GM10847 (cell line): ENCODE results near the gene NAT10.
A peak's percentile ranks its signal among the peaks of the same experiment; 100 is the strongest.

Experiments used
- POLR2A ChIP-seq: IDR thresholded peaks from 2 replicates; pipeline ENCODE4 v1.6.1; 2011; ENCODE audit not compliant: insufficient read length; ENCODE audit errors: extremely low read depth

NAT10 gene

DNA sequence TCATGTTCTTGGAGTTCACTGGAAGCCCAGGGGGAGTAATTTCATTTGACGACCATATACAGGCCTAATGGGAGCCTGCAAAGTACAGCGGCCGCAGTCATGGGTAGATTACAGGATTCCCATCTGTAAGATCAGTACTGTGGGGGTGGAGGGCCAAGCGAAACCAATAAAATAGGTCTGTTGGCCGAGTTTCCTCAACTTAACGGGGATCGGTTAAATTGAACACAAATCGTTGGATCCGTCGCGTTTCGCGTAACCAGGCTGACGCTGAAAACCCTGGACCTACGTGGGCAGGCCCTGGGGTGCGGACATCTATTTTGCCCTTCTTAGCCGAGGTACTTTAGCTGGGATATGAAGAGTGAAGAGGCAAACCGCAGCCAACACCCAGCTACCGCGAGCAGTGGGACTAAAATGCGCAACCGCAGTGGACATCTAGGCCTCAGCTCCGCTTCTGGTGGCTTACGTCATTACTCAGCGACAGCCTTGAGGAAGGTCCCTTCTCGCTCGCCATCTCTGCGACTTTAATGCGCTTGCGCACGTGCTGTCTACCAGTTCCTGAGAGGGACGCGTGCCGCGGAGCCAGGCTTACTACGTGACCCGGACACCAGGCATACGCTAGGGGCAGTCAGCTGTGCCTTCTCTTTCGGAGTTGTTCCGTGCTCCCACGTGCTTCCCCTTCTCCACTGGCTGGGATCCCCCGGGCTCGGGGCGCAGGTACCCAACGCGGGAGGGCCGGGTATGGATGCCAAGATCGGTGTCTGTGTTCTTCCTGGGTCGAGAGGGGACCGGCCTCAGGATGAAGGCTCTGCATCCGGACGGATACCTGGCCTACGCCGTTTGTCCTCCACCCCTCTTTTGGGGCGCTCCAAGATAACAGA, at the start of gene NAT10:
NAT10 (plus strand) TSS at position 551 of the 878 bp plus-strand sequence. CDS start 2,597 bp downstream, outside the sequence.
- peak; percentile 81 for TF ChIP-seq POLR2A

DNA sequence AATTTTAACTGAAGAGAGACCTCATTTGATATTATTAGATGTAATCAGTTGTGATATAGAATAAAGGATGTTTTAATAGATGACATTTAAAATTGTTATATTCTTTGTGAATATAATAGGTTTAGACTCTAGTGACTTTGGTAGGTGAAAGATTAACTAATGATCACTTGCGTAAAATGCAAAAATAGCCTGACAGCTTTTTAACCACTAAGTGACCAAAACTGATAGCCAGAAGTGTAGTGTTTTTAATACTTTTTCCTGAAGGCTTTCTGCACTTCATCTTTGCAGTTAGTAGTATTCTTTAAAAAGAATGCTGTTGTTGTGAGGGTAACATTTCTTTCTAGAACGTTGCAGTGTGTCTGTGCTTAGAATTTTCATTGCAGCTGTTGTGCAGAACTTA, 48.8 kb upstream of the NAT10 start:
- no peak for TF ChIP-seq POLR2A

DNA sequence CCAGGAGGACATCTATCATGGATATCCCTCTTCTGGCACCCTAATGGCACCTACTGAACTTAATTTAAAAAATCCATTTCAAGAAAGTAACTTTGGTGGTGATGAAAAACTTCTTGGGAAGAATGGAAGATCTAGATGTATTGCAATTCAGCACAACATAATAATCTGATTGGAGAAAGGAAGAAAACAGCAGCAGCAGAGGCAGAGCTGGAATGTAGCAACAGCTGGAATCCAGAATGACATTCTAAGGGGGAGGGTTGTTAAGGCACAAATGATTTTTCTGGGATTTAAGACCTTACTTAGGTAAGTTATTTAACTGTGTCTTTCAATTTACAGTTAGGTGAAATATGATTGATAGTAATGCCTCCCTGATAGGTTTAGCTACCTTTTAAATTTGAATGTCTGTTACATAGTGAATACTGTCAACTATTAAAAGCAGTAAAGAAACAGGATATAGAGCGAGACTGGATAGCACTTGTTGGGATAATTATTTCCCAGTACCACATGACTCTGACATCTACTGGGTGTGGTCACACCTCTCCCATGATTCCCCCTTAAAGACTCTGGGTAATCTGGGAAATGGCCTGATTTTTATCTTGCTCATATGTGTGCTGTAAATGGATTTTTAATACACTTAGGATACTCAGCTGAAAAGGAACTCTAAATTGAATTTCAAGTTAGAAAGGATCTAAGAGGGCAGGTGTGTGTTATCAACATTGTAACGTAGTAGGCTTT, 42.2 kb upstream of the NAT10 start:
- TF ChIP-seq POLR2A = no peak

DNA sequence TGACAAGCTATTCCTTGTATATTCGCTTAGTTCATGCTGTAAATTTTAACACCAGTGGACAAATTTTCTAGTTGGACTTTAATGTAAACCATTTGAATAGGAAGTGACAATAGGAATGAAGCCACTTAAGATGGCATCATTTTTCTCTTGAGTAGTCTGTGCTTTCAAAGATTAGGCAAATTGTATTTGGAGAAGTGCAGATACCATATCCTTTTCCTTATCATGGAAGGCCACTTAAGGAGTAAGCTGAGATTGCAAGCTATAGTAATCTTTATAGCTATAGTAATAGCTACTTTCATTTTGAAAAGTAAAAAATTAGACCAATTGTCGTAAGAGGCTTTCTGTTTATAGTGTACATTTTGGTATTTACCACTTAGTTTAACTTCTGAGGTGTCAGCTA, 41.1 kb upstream of the NAT10 start:
- no peak for TF ChIP-seq POLR2A

DNA sequence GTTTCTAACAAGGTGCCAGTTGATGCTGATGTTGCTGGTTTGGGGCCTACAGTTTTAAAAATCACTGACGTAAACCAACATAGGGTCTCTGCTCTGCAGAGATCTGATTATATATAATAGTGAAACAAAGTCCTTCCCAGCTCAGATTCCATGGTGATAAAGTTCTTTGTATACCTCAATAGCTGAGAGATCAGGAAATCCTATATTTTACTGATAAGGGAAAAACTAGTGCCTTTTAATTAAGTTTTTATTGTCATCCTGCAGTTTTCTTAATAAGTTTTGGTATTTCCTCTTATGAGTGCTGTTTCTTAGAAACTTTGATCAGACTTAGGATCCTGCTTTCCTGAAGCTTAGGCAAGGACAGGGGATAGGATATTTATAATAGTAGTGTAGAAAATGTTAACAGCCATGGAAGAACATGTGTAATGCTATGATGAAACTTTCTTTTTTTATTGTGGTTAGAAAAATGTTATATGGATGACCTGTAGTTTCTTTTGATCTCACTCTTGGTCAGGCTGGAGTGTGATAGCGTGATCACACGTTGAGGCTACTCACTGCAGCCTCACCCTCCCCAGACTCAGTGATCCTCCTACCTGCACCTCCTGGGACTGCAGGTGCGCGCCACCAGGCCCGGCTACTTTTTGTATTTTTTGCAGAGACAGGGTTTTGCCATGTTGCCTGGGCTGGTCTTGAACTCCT, 39.8 kb upstream of the NAT10 start:
- TF ChIP-seq POLR2A = no peak

DNA sequence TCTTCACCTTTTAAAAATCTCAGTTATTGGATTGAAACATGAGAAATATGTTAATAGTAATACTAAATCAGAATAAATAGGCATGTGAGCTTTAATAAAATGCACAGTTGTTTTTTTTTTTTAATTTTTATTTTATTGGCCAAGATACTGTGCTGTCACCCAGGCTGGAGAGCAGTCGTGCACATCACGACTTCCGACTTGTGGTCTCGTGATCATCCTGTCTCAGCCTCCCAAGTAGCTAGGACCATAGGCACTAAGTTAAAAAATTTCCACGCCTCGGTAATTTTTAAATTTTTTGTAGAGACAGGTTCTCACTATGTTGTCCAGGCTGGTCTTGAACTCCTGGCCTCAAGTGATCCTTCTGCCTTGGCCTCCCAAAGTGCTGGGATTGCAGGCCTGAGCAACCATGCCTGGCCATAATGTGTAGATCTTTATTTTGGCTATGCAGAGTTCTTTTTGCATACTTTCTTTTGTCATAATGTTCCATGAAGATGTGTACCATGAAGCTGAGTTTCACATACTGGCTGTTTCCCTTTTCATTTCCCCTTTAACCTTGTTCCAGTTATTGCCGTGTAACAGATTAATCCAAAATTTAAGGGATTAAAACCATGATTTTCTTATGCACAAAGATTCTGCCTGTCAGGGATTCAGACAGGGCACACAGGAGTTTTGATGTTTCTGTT, 37.9 kb upstream of the NAT10 start:
- TF ChIP-seq POLR2A = no peak

DNA sequence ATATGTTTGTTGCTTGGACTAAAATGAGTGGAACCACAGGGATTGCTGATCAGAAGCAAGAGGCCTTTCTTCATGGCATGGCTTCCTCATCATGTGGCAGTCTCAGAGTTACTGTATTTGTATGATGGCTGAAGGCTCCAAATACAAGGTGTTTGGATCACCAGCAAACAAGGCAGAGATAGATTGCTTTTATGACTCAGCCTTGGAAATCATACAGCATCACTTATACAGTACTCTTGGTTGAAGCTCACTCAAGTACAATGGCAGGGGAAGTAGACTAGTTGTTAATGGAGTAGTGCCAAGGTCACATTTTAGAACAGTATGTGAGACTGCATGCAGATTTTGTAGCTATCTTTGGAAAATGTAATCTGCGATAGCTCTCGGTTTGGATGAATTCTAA, 37.3 kb upstream of the NAT10 start:
- no peak for TF ChIP-seq POLR2A

DNA sequence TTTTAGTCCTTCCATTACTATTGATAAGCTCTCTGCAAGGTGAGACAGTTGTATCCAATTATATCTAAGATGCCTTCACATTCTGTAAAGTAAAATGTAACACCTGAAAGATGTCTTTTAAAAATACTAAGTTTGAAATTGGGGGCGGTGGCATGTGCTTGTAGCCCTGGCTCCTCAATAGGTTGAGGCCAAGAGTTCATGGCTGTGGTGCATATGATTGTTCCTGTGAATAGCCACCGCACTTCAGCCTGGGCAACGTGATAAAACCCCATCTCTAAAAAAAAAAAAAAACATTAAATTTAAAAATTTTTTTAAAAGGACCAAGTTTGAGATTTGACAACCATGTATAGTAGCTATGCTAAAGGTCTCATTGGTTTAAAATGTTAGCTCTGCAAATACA, 33.4 kb upstream of the NAT10 start:
- no peak for TF ChIP-seq POLR2A

DNA sequence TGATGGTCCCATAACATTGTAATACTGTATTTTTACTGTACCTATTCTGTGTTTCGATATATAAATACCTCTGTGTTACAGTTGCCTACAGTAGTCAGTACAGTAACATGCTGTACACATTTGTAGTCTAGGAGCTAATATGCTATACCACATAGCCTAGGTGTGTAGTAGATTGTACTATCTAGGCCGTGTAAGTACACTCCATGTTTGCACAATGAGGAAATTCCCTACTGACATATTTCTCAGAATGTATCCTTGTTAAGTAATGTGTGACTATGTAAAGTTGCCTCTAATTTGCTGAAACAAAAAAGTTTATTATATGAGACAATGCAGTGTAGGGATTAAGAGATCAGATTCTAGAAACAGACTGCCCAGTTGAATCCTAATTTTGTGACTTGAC, 32.6 kb upstream of the NAT10 start:
- no peak for TF ChIP-seq POLR2A

DNA sequence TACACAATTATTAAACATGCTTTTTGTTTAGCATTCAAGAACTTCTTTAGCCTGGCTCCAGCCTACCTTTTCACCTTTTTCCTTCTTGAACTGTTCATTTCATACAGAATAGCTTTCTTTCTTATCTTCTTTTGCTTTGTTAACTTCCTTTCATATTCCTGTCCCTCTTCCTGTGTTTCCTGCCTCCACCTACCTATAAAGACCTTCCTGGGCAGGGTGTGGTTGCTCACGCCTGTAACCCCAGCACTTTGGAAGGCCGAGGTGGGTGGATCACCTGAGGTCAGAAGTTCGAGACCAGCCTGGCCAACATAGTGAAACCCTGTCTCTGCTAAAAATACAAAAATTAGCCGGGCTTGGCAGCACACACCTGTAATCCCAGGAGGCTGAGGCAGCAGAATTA, 31.0 kb upstream of the NAT10 start:
- TF ChIP-seq POLR2A = no peak

DNA sequence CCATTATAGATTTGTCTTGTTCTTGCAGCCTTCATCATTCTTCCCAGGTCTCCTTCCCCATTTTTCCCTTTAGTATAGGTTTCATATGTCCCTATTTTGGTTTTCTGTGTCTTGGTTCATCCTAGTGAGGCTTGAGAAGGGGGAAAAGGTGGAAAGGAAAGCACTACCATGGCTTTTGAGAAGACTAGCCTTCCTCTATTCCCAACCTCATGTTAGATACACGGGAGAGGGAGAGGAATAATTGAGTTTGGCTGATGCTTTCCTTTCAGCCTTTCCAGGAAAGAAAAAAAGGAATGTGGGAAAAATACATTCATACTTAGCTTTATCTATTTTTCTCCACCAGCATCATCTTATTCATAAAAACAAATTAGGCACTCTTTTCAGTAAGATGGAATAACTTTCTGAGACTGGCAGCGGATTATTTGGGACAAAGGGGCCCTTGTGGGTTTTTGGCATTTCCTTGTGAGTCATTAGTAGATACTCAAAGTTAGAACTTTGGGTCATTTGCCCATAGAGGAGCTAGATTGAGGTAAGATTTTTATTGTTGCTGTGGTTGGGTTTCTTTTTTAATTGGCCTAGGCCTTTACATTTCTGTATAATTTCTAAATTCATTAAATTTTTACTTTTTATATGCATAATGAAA, 30.1 kb upstream of the NAT10 start:
- no peak for TF ChIP-seq POLR2A

DNA sequence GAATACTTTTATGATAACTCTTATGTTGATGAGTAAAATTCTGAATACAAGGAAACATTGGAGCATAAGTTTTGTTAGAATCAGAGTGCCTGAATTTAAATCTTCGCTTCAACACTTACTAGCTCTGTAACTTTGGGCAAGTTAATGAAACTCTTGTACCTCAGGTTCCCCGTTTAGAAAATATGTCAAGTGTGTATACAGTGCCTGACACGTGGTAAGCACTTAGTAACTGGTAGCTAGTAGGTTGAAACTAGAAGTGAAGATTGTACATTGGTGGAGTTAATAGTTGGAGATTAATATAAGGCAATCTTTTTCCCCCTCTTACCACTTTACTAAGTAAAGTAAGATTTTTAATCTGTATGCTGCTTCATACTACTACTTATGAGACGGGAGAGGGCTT, 24.8 kb upstream of the NAT10 start:
- no peak for TF ChIP-seq POLR2A

DNA sequence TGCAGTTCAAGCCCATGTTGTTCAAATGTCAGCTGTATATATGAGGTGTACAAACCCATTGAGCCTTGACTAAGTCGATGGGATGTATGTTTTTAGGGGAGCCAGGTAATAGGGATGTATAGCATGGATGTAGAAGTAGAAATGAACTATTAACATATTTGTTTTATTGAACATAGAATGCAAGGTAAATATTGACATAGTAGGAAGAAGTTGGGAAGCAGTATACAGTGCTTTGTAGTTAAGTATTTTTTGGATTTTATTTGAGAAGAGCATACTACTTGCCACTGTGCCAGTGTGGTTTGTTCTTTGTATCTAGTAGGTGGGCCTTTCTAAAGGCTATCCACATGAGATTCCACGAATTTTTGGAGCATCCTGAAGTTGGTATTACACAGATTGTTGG, 20.8 kb upstream of the NAT10 start:
- no peak for TF ChIP-seq POLR2A

DNA sequence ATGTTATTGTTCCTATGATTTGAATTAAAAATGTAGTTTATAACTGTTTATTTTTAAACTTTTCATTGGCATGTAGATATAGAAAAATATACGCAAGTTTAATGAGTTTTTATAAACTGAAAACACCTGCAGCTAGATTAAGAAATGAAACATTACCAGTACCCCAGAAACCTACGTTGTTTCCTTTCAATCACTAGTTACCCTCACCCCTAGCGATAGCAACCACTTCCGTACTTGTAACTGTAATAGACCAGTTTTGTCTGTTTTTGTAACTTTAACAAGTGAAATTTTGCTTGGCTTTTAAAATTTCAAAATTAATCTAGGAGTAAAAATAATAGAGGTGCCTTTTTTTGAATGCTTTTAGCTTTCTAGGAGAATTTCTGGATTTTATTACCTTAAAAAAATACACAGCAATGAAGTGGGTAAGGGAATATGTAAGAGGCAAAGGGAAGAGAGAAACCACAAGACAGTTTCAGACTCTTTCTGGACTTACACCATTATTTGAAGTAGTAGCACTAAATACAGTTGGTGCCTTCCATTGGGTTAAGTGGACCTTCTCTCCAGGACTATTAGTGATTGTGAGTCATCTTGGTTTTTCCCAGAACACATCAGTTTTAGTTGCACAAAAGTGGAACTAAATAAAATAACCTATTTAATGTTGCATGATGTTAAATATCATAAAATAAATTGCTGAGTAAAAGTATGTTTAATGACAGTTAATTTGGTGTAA, 18.7 kb upstream of the NAT10 start:
- TF ChIP-seq POLR2A = no peak
